ENCODE data around the gene VEGFB.

GRCh38 chr11:64240435-64241240 lies 6.3 kb downstream of the VEGFB start, which contains the start of gene FKBP2:
- no peak for TF ChIP-seq CTCF (IDR thresholded peaks at IDR 0.05)
- peak; percentile 78 to 87 for TF ChIP-seq POLR2A (IDR thresholded peaks at IDR 0.05)

Data from sigmoid colon (tissue), 3 donors.